ENCODE data around the gene ITPR2.

Gene ITPR2

GRCh38 chr12:26704214-26704613 lies 128.8 kb downstream of the ITPR2 start:
- DNase-seq (ENCODE audit: extremely low spot score) = no peak
- CTCF ChIA-PET = no interaction called here
- POLR2A ChIA-PET = no interaction called here
- TF ChIP-seq CTBP1 (IDR thresholded peaks at IDR 0.05; ENCODE audit: borderline replicate concordance) (no peak), BHLHE40 (IDR thresholded peaks at IDR 0.05; ENCODE audit: borderline replicate concordance) (no peak), FOXM1 (IDR thresholded peaks at IDR 0.05; ENCODE audit: borderline replicate concordance) (no peak), TARDBP (IDR thresholded peaks at IDR 0.05) (no peak), L3MBTL2 (conservative IDR thresholded peaks at IDR 0.05) (no peak), ARNT (IDR thresholded peaks at IDR 0.05) (no peak), ELF4 (IDR thresholded peaks at IDR 0.05) (no peak), SUZ12 (IDR thresholded peaks at IDR 0.05) (no peak)

DNA sequence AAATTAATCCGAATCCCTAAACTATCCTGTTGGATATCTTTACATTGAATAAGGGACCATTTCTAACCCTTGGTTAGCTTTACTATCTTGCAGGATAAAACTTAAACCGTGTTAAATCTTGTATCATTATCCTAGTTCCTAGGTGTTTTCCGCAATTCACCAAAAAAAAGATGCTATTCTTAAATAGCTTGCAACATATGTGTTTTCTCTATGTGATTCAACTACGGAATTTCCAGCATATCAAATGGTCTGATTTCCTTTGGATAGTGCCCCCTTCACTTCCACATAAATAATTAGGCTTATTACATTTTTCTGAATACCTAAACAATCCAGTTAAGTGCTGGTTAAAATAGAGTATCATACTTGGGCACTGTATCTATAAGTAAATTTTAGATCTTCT lies 130.3 kb downstream of the ITPR2 start:
- no peak for TF ChIP-seq SUZ12 (IDR thresholded peaks at IDR 0.05)
- no peak for TF ChIP-seq PKNOX1 (IDR thresholded peaks at IDR 0.05)
- no peak for TF ChIP-seq FOXA1 (IDR thresholded peaks at IDR 0.05)
- TF ChIP-seq LEF1 (IDR thresholded peaks at IDR 0.05; ENCODE audit: borderline replicate concordance) = no peak
- TF ChIP-seq L3MBTL2 (conservative IDR thresholded peaks at IDR 0.05) = no peak
- no peak for TF ChIP-seq BHLHE40 (IDR thresholded peaks at IDR 0.05; ENCODE audit: borderline replicate concordance)
- POLR2A ChIA-PET = no interaction called here
- CTCF ChIA-PET = interaction anchor here (0.7 to 1.3 kb wide), 2 partner anchors 18 to 27 kb away, joined by 3 to 5 read pairs; no protein-coding TSS in a partner anchor

GRCh38 chr12:26701604-26702215 lies 131.3 kb downstream of the ITPR2 start:
- TF ChIP-seq ELF4 (IDR thresholded peaks at IDR 0.05) (no peak), NFRKB (IDR thresholded peaks at IDR 0.05) (no peak), ARNT (IDR thresholded peaks at IDR 0.05) (no peak), BHLHE40 (IDR thresholded peaks at IDR 0.05; ENCODE audit: borderline replicate concordance) (no peak), SUZ12 (IDR thresholded peaks at IDR 0.05) (no peak)
- ChIA-PET POLR2A (no interaction called here), CTCF (interaction anchor here (0.7 to 1.3 kb wide), 6 partner anchors 9 to 269 kb away, joined by 3 to 4 read pairs (median 3); partner anchors contain the start of gene ITPR2)
- DNase-seq (ENCODE audit: extremely low spot score) = no peak

More for the DNA sequence above, 130.3 kb downstream of the ITPR2 start:
- no peak for DNase-seq (ENCODE audit: extremely low spot score)

DNA sequence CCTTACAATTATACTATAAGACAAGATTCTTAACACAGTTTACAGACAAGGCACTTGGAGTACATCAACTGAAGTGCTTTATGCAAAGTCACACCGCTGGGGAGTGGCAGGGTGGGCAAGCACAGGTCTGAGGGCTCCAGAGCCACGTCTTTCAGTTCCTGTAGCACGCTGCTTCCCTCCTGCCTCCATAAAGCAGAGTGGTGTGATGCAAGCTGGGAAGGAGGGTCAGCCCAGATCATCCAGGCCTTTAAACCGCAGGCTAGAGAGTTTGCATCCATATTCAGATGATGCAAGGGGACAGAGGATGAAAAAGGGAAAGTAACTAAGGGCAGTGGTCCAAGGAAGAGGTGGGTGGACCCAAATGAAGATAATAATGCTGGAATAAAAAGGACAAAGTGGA lies 132.6 kb downstream of the ITPR2 start:
- CTCF ChIA-PET = no interaction called here
- TF ChIP-seq SP1 (IDR thresholded peaks at IDR 0.05) = no peak
- TF ChIP-seq PKNOX1 (IDR thresholded peaks at IDR 0.05) = no peak
- no peak for TF ChIP-seq LEF1 (IDR thresholded peaks at IDR 0.05; ENCODE audit: borderline replicate concordance)
- no peak for TF ChIP-seq ZNF384 (IDR thresholded peaks at IDR 0.05)
- TF ChIP-seq SUZ12 (IDR thresholded peaks at IDR 0.05) = no peak
- TF ChIP-seq NFRKB (IDR thresholded peaks at IDR 0.05) = no peak
- no peak for TF ChIP-seq TARDBP (IDR thresholded peaks at IDR 0.05)
- TF ChIP-seq L3MBTL2 (conservative IDR thresholded peaks at IDR 0.05) = no peak
- TF ChIP-seq ARNT (IDR thresholded peaks at IDR 0.05) = no peak
- no peak for TF ChIP-seq FOXA1 (IDR thresholded peaks at IDR 0.05)
- no peak for TF ChIP-seq BHLHE40 (IDR thresholded peaks at IDR 0.05; ENCODE audit: borderline replicate concordance)
- TF ChIP-seq ELF4 (IDR thresholded peaks at IDR 0.05) = no peak
- TF ChIP-seq FOXM1 (IDR thresholded peaks at IDR 0.05; ENCODE audit: borderline replicate concordance) = no peak
- no peak for TF ChIP-seq CTBP1 (IDR thresholded peaks at IDR 0.05; ENCODE audit: borderline replicate concordance)
- TF ChIP-seq HDGF (IDR thresholded peaks at IDR 0.05; ENCODE audit: borderline replicate concordance) = no peak
- DNase-seq (ENCODE audit: extremely low spot score) = no peak
- POLR2A ChIA-PET = no interaction called here

DNA sequence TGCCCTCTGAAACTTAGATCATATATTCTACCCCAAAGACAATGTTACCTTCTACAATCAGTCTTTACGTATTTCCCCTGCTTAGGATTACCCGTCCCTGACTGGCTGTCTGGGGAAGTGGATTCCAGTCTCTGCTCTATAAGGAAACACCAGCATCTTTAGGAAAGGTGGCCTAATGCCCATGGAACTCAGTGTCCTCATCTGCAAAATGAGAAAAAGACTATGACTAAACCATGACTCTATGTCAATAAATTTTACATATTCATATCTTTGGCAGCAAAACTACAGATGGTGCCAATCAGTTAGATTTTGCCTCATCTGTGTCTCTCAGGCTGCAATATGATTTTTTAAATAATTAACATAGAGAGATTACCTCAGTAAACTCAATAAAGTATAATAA lies 133.8 kb downstream of the ITPR2 start:
- TF ChIP-seq NFRKB (IDR thresholded peaks at IDR 0.05) (no peak), FOXK2 (IDR thresholded peaks at IDR 0.05) (no peak), HDGF (IDR thresholded peaks at IDR 0.05; ENCODE audit: borderline replicate concordance) (no peak), ARNT (IDR thresholded peaks at IDR 0.05) (no peak), FOXA1 (IDR thresholded peaks at IDR 0.05) (no peak), ZNF384 (IDR thresholded peaks at IDR 0.05) (no peak), SUZ12 (IDR thresholded peaks at IDR 0.05) (no peak)
- ChIA-PET POLR2A (no interaction called here), CTCF (no interaction called here)
- no peak for DNase-seq (ENCODE audit: extremely low spot score)

- POLR2A ChIA-PET = no interaction called here
Measured at GRCh38 chr12:26698186-26698585, 134.8 kb downstream of the ITPR2 start.

GRCh38 chr12:26697217-26697616 lies 135.8 kb downstream of the ITPR2 start:
- TF ChIP-seq ELF4 (IDR thresholded peaks at IDR 0.05) (no peak), FOXM1 (IDR thresholded peaks at IDR 0.05; ENCODE audit: borderline replicate concordance) (no peak), L3MBTL2 (conservative IDR thresholded peaks at IDR 0.05) (no peak), BHLHE40 (IDR thresholded peaks at IDR 0.05; ENCODE audit: borderline replicate concordance) (no peak), ZNF384 (IDR thresholded peaks at IDR 0.05) (no peak), CTBP1 (IDR thresholded peaks at IDR 0.05; ENCODE audit: borderline replicate concordance) (no peak), FOXK2 (IDR thresholded peaks at IDR 0.05) (no peak), PKNOX1 (IDR thresholded peaks at IDR 0.05) (no peak), SUZ12 (IDR thresholded peaks at IDR 0.05) (no peak), NFRKB (IDR thresholded peaks at IDR 0.05) (no peak), SP1 (IDR thresholded peaks at IDR 0.05) (no peak), TARDBP (IDR thresholded peaks at IDR 0.05) (no peak), LEF1 (IDR thresholded peaks at IDR 0.05; ENCODE audit: borderline replicate concordance) (no peak), FOXA1 (IDR thresholded peaks at IDR 0.05) (no peak), HDGF (IDR thresholded peaks at IDR 0.05; ENCODE audit: borderline replicate concordance) (no peak), ARNT (IDR thresholded peaks at IDR 0.05) (no peak)
- DNase-seq (ENCODE audit: extremely low spot score) = no peak
- CTCF ChIA-PET = no interaction called here
- POLR2A ChIA-PET = no interaction called here

More at GRCh38 chr12:26698186-26698585, 134.8 kb downstream of the ITPR2 start:
- CTCF ChIA-PET = no interaction called here
- TF ChIP-seq FOXA1 (IDR thresholded peaks at IDR 0.05) = no peak
- no peak for TF ChIP-seq CTBP1 (IDR thresholded peaks at IDR 0.05; ENCODE audit: borderline replicate concordance)
- no peak for TF ChIP-seq SUZ12 (IDR thresholded peaks at IDR 0.05)
- no peak for TF ChIP-seq FOXM1 (IDR thresholded peaks at IDR 0.05; ENCODE audit: borderline replicate concordance)
- no peak for DNase-seq (ENCODE audit: extremely low spot score)
